Measurements from ENCODE around the gene CYSRT1.
A peak's percentile ranks its signal among the peaks of the same experiment; 100 is the strongest.

The CYSRT1 gene

DNA sequence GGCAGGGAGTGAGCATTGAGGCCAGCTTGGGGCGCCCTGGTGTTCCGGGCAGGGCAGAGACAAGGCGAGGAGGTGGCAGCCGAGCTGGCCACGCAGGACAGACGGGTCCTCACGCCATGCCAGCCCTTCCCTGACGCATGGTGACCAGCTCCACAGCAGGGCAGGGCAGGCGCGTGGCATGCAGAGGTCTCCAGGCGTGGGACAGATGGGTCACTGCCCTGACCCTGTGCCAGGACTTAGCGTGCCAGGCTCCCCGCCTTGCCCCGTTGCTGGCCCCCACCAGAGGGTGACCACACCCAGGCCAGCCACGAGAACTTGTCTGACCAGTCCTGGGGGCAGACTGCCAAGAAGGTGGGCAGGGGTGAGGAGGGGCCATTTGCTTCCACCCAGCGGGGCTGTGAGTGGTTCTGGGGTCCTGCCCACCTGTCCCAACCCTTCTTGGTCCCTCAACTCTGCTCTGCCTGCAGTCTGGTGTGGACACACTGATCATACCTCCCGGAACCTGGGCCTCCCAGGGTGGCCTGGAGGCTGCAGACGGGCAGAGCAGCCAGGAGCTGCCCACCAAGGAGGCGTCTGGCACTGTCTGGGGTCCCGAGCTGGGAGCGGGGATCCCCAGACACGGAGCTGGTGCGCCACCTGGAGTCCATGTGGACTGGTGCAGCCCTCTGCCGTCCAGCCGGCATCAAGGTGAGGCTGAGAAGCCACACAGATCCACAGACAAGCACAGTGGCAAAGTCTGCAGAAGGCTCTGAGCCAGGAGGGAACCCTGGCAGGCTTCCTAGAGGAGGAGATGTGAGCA, 2.3 kb downstream of the CYSRT1 start, which contains the start of gene RNF224:
RNF224 (plus strand) TSS at position 449 of the 799 bp plus-strand sequence. CDS start 834 bp downstream, outside the sequence.
- DNase-seq (ENCODE audit: low read depth): peak; percentile 68

DNA sequence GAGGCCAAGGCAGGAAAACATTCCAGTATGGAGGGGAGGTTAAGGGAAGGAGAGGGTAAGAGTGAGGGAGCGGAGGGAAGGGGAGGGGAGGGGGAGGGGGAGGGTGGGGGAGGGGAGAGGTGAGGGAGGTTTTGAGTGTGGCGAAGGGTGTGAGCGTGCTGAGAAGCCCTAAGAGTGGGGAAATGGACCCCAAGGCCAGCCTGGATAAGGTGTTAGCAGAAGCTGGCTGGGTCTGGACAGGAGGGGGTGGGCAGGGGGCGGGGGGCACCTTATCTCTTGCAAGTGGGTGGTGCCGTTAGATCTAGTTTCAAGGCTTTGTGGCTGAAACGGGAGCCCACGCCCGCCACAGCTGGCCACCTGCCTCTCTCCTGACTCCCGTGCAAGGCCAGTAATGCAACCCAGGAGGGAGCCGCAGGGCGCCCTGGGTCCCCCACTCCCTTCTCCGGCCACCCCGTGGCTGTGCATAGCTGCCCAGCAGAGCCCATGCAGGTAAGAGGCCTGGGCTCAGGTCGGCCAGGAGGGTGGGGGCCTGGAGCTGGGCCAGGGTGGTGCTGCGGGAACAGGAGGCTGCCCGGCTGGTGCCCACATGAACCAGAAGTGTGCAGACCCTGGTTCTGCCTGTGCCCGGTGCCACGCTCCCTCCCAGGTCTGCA, 3.0 kb downstream of the CYSRT1 start:
- DNase-seq (ENCODE audit: low read depth): no peak

DNA sequence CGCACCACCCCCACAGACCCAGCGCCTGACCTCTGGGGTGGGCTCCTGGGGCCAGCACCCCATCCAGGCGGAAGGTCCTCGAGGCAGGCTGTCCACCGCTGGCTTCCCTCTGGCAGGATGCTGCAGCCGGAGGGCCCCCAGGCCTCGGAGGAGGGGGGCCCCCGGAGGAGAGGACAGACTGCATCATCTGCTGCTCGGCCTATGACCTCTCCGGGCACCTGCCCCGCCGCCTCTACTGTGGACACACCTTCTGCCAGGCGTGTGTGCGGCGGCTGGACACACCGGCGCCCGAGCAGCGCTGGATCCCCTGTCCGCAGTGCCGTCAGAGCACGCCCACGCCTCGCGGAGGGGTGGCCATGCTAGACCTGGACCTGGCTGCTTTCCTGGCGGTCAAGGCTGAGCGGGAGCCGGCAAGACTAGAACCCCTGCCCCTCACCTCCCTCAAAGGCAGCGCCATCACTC, 3.6 kb downstream of the CYSRT1 start:
- DNase-seq (ENCODE audit: low read depth): no peak

DNA sequence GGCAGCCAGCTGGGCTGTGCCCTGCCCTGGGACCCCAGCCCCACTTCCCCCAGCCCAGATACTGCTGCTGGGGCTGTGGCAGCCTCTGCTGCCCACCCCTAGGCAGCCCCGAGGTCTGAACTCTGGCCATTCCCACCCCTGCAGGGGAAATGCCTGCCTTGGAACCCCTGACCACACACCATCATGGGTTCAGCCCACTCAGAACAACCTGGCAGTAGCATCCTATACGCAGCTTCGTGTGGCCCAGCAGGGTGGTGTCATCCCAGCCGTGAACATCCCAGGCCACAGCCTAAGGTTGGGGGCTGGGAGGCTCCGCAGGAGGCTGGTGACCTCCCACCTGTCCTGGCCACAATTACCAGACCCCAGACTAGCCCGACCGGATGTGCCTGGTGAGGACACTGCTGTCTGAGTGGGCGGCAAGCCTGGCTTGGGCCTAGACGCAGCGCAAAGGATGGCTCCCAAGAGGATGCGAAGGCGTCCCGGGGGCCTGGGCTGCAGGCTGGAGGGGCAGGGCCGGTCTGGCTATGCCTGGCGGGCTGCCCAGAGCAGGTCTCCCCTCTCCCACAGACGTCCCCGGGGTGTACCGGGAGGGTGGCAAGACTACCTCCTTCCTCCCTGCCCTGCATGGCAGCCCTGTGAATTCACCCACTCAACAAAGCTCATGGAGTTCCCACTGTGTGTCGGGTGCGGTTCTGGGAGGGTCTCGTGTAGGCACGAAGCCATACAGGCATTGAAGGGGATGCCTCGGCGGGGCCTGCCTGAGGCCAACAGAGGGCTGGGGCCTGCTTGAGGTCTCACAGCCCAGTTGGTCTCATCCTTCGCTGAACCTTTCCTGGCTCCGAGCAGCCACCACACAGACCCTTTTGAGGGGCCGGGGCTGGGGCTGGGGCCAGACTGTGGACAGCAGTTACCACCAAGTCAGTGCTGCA, 4.3 kb downstream of the CYSRT1 start:
- no peak for DNase-seq (ENCODE audit: low read depth)

DNA sequence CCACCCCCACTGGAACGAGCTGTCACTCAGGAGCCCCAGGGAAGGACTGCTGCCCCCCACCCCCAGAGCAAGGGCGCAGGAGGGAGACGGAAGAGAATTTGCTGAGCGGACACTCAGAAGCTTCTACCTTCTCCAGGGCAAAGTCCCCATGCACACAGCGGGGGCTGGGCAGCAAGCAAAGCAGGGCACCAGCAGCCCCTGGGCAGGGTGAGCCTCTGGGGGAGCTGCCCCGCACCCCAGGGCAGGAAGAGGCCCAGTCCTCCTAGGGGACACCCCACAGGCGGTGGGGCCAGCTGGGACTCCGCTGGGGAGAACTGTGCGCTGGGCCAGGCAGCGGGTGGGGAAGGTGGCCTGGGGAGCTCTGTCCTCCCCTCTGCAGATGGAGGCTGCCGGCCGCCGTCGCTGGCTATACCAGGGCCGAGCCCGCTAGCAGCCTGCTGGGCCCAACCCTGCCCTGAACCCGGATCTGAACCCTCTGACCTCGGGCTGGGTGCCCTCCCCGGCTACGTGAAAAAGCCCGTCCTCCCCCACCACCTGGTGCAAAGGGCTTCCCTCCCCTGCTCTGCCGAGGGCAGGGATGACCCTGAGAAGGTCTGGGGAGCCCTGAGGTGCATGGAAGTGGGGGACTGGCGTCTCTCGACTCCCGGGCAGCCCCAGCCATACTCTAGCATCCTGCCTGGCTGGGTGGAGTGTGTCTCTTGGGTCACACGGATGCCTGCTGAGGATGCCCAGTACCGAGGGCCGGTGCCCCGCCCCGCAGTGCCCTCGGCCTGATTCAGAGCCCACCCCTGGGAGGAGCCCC, 5.1 kb downstream of the CYSRT1 start:
- DNase-seq (ENCODE audit: low read depth): no peak

DNA sequence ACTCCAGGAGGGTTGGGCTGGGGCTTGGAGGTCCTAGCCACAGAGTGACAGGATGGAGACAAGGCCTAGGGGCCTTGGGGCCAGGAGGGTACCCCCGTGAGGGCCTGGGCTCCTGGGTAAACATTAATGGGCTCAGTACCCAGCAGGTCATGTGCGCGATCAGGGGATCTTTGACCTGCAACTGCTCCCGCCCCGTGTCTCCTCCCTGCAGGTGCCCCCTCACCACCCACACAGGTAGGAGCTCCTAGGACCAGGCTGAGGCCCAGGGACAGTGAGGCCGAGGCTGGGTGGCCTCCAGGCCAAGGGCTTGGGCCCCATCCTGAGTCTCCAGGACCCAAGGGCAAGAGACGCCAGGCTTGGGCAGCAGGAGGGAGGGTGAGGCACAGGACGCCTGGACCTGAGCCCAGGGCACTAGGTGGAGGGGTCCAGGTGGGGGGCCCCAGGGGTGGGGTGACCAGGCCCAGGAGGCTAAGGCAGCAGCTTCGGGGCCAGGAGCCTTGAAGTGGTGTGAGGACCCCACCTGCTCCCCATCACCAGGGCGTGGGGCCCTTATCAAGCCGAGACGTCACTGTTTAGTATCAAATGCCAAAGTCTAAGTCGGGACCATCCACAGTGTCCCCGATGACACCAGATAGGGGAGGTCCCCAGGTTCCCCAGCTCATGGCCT, 5.9 kb downstream of the CYSRT1 start, which contains the start of gene SLC34A3:
SLC34A3 (plus strand) TSS at position 197 of the 667 bp plus-strand sequence. CDS start 802 bp downstream, outside the sequence.
- DNase-seq (ENCODE audit: low read depth): no peak

DNA sequence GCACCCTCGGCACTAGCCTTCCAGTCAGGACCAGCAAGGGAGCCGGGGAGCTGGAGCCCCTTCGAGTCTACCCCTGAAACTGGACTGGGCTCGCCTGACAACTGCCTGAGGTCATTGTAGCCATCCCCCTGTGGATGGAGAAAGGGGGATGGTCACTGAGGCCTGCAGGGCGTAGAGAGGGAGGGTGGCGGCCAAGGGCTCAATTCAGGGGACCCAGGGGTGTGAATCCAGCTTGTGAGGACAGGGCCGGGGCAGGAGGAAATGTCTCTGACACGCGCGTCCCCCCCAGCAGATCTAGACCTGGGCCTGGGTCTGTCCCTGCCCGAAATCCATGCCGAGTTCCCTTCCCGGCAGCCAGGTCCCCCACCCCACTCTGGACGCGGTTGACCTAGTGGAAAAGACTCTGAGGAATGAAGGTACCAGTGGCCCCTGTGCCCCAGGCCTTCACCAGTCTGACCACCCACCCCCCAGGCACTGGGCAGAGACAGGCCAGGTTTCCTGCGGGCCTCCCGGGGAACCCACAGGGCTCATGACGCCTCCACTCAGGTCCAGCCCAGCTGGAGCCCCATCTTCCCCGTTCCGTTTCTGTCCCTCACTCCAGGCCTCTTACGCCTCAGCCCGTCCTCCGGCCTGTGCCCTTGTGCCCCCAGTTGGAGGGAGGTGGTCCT, 6.5 kb downstream of the CYSRT1 start:
- DNase-seq (ENCODE audit: low read depth): no peak

DNA sequence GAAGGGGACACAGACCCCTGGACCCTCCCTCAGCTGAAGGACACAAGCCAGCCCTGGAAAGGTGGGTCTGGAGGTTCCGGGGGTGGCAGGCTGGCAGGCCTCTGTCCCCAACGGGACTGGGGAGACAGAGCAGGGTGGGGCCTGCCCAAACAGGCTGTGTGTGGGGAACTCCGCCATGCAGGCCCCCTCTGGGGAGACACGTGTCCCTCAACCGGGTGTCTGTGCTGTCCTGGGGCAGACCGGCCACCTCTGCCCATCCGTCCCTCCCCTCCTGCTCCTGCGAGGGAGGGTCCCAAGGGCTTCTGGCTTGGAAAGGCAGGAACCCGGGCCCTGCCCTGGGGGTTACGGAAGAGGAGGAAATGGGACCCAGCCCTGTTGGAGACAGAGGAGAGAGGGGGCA, 7.1 kb downstream of the CYSRT1 start:
- DNase-seq (ENCODE audit: low read depth): no peak

DNA sequence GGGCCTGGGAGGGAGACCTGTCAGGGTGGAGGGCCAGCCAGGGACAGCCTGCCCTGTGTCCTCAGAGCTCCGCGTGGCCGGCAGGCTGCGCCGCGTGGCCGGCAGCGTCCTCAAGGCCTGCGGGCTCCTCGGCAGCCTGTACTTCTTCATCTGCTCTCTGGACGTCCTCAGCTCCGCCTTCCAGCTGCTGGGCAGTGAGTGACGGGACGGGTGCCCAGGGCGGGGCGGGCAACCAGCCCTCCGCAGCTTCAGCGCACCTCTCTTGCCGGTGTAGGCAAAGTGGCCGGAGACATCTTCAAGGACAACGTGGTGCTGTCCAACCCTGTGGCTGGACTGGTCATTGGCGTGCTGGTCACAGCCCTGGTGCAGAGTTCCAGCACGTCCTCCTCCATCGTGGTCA, 7.5 kb downstream of the CYSRT1 start:
- DNase-seq (ENCODE audit: low read depth): no peak

DNA sequence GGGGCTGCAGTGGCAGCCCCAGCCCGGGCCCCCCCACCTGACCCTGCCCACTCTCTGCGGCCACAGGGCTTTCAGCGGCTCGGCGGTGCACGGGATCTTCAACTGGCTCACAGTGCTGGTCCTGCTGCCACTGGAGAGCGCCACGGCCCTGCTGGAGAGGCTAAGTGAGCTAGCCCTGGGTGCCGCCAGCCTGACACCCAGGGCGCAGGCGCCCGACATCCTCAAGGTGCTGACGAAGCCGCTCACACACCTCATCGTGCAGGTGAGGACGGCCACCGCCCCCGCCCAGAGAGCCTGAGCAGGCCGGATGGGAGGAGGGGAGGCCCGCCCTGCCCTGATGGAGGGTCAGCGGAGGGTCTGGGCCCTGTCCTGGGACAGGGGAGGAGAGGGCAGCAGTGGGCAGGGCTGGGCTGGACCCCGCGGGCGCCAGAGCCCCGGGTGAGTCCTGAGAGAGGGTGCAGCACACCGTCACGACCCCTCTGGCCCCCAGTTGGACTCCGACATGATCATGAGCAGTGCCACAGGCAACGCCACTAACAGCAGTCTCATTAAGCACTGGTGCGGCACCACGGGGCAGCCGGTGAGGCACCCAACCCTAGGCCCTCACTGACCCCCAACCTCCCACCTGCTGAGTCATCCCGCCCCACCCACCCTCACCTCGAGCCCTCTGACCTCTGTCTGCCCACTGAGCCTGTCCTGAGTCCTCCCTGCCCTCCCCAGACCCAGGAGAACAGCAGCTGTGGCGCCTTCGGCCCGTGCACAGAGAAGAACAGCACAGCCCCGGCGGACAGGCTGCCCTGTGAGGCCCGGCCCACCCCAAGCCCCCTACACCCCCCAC, 8.4 kb downstream of the CYSRT1 start:
- no peak for DNase-seq (ENCODE audit: low read depth)

DNA sequence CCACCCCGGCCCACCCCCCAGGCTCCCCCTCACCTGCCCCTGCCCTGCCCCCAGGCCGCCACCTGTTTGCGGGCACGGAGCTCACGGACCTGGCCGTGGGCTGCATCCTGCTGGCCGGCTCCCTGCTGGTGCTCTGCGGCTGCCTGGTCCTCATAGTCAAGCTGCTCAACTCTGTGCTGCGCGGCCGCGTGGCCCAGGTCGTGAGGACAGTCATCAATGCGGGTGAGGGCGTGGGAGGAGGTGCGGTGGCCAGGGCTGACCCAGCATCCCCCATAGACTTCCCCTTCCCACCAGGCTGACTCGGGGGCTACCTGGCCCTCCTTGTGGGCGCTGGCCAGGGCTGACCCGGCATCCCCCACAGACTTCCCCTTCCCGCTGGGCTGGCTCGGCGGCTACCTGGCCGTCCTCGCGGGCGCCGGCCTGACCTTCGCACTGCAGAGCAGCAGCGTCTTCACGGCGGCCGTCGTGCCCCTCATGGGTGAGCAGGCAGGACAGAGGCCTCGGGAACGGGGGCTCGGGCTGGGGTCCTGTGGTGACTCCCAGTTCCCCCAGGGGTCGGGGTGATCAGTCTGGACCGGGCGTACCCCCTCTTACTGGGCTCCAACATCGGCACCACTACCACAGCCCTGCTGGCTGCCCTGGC, 9.2 kb downstream of the CYSRT1 start:
- no peak for DNase-seq (ENCODE audit: low read depth)

DNA sequence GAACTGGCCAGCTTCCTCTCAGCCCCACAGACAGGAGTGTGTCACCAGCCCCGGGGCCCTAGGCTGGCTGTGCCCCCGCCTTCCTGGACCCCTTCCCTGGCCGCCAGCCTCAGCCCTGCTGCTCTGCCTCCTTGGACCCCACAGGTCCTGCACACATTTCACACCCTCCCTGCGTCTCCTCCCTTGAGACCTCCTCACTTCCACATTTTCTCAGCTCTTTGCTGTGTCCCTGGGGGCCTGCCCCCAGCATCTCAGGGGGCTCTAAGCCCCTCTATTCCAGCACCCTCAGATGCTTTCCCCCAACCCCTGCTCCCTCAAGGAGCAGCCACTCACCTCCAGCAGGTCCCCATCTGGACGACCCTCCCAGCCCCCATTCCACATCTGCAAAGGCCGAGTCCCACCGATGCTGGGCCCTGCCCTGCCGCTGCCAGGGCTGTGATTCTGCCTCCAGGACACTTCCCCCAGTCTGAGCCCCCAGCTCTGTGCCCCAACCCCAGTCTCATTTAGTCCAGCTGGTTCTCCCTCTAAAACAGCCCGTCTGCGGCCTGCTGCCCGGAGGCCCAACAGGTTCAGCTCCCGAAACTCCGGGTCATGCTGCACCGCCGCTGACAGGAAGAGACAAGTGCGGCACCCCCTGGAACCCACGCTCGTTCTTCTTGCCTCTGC, 9.9 kb downstream of the CYSRT1 start:
- no peak for DNase-seq (ENCODE audit: low read depth)

DNA sequence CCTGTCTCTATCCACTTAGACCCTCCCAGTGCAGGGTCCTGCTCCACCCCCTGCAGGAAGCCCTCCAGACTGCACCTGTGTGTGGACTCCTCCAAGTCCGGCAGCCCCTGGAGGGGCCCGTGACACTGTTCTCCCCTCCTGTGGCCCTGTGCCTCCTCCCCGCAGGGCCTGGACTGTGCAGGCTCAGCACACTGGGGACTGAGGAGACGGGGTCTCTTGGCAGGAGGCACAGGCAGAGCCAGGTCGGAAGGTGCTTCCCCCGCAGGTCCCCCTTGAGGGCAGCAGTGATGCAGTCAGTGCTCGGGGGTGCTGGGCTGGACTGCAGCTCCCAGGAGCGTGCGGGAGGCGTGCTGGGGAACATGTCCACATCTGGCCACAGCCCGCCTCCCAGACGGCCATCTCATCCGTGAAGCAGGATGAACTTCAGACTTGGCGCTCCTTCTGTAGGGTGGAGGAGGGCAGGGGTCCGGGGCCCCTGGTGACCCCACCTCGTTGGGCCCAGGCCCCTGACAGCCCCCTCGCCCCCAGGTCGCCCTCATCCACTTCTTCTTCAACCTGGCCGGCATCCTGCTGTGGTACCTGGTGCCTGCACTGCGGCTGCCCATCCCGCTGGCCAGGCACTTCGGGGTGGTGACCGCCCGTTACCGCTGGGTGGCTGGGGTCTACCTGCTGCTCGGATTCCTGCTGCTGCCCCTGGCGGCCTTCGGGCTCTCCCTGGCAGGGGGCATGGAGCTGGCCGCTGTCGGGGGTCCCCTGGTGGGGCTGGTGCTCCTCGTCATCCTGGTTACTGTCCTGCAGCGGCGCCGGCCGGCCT, 10.7 kb downstream of the CYSRT1 start:
- no peak for DNase-seq (ENCODE audit: low read depth)

DNA sequence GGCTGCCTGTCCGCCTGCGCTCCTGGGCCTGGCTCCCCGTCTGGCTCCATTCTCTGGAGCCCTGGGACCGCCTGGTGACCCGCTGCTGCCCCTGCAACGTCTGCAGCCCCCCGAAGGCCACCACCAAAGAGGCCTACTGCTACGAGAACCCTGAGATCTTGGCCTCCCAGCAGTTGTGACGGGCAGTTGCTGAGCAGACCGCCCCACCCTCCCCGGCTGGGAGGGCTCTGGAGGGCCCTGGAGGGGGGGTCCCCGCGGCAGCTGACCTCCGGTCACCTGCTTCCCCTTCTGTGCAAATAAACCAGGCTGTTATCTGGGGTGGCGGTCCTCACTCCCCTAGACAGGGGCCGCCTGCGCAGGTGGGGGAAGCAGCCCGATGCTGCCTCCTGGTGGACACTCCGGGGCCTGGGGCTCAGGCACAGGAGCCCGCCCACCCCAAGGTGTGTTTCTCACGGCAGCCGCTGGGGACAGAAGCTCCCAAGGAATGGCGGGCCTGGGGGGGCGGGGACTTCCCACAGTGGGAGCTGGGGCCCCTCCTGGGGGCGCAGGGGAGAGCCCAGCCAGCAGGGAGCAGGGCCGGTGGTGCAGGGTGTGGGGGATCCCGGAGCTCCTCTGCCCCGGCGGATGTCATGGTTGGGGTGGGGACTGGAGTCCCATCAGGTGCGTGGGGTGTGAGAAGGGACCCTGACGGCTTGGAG, 11.4 kb downstream of the CYSRT1 start:
- peak; percentile 82 for DNase-seq (ENCODE audit: low read depth)

DNA sequence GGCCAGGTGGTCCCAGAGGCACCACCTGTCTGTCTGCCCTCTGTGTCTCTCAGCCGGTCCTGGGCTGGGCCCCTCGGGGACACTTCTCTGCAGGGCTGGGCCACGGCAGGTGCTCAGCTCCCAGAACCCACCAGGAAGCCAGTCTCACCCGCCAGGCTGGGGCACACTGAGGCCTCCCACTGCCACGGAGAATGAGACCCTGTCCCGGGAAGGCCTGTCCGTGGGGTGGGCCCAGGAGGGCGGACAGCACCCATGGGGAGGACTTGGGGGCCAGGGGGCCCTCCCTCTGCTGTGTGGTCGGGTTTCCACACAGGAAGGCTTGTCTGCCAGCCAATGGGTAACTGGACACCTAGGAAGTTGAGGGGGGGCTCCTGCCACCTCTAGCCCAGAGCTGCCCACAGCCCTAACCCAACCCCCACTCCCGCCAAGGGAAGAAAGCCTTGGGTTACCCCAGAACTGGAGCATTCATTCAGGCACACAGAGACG, 12.0 kb downstream of the CYSRT1 start:
- DNase-seq (ENCODE audit: low read depth): no peak
